GM12874 (cell line): ENCODE measurements around the gene ALK.

Experiments used
- CTCF ChIP-seq: IDR thresholded peaks from 2 replicates; pipeline ENCODE4 v1.5.1; 2011; ENCODE audit warnings: low read depth, mild to moderate bottlenecking, control low read depth, low read length, moderate library complexity; ENCODE audit not compliant: insufficient read depth

Gene ALK

GRCh38 chr2:29233428-29233827 lies 688.0 kb downstream of the ALK start:
- no peak for TF ChIP-seq CTCF

GRCh38 chr2:29232041-29232440 lies 689.3 kb downstream of the ALK start:
- no peak for TF ChIP-seq CTCF

GRCh38 chr2:29229640-29230039 lies 691.7 kb downstream of the ALK start:
- TF ChIP-seq CTCF = no peak

GRCh38 chr2:29228947-29229346 lies 692.4 kb downstream of the ALK start:
- no peak for TF ChIP-seq CTCF

- TF ChIP-seq CTCF = no peak
Measured at GRCh38 chr2:29227935-29228675, 693.3 kb downstream of the ALK start.

GRCh38 chr2:29226808-29227207 lies 694.6 kb downstream of the ALK start:
- no peak for TF ChIP-seq CTCF

GRCh38 chr2:29226375-29226774 lies 695.0 kb downstream of the ALK start:
- TF ChIP-seq CTCF = no peak
